HG02885 (cell line): ENCODE results near the gene CCDC18.
A peak's percentile ranks its signal among the peaks of the same experiment; 100 is the strongest.
"Not testable (repeated sequence)": the region's sequence is repeated elsewhere in the genome, so short reads cannot be mapped to it uniquely, and the experiment has no call there.

Experiments used
- ATAC-seq: cut with Tn5 transposase; IDR thresholded peaks from one replicate; pipeline ENCODE4 v1.9.1; 2021; ENCODE audit warnings: mild to moderate bottlenecking; ENCODE audit not compliant: unreplicated experiment, poor library complexity

The CCDC18 gene, protein sequence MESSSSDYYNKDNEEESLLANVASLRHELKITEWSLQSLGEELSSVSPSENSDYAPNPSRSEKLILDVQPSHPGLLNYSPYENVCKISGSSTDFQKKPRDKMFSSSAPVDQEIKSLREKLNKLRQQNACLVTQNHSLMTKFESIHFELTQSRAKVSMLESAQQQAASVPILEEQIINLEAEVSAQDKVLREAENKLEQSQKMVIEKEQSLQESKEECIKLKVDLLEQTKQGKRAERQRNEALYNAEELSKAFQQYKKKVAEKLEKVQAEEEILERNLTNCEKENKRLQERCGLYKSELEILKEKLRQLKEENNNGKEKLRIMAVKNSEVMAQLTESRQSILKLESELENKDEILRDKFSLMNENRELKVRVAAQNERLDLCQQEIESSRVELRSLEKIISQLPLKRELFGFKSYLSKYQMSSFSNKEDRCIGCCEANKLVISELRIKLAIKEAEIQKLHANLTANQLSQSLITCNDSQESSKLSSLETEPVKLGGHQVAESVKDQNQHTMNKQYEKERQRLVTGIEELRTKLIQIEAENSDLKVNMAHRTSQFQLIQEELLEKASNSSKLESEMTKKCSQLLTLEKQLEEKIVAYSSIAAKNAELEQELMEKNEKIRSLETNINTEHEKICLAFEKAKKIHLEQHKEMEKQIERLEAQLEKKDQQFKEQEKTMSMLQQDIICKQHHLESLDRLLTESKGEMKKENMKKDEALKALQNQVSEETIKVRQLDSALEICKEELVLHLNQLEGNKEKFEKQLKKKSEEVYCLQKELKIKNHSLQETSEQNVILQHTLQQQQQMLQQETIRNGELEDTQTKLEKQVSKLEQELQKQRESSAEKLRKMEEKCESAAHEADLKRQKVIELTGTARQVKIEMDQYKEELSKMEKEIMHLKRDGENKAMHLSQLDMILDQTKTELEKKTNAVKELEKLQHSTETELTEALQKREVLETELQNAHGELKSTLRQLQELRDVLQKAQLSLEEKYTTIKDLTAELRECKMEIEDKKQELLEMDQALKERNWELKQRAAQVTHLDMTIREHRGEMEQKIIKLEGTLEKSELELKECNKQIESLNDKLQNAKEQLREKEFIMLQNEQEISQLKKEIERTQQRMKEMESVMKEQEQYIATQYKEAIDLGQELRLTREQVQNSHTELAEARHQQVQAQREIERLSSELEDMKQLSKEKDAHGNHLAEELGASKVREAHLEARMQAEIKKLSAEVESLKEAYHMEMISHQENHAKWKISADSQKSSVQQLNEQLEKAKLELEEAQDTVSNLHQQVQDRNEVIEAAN (N-terminal part only)

DNA sequence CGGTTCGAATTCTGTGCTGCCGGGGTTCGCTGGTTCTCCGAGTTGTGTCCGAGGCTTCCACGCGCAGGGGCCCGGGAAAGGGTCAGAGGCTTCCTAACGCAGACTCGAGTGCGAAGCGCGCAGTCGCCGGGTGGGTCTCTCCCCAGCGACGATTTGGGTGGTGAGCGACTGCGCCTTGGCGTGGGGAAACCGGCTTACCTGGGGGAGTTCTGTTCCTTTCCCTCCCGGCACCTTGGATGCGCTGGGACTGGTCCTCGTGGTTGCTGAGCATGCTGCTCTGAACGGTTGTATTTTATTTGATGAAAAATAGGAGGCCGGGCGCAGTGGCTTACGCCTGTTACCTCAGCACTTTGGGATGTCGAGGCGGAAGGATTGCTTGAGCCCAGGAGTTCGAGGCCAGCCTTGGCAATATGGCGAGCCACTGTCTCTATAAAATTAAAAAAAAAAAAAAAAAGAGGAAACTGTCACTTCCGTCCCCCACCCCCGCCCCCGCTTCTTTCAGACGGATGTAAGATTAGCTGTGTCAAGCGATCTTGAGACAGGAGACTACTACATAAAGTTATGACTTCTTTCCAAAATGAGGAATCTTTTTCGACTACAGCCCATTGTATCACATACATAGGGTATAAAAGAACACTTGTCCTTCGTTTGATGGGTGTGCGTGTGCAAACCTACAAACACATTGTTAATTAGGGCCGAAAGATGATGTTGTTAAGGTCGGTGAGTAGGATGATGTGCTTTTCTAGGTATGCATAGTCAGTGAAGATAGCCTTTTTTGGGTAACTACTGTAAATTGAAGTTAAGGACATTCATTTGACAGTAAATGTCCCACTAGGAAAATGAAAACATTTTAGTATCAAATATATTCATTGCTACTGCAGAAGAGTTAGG, at the start of gene CCDC18:
TSS of gene CCDC18 (plus strand) at position 2 of the 891 bp plus-strand sequence. CDS start 2,638 bp downstream, outside the sequence.
- peak; percentile 7 for ATAC-seq

- ATAC-seq, result no peak
Measured at GRCh38 chr1:93132638-93133037, 47.9 kb upstream of the CCDC18 start.

GRCh38 chr1:93136445-93136844, 44.1 kb upstream of the CCDC18 start:
- ATAC-seq, result no peak

- no peak for ATAC-seq
Measured at GRCh38 chr1:93137604-93138292, 42.8 kb upstream of the CCDC18 start.

DNA sequence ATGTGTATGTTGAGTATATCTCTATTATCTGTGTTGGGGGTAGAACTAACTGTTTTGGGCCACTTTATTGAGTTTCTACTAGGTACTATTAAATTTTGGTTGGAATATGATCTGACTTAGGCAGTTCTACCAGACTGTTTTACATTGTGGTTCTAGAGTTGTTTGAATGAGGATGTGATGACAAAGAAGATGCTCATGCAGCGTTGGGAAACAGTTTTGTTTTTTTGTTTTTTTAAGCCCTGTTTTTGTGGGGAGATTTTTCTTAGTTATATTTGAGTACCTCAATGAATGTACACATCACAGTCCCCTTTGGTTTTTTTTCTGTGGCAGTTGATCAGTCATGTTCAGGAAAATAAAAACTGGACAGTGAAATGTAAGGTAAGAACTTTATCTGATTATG, 40.4 kb upstream of the CCDC18 start:
- no peak for ATAC-seq

DNA sequence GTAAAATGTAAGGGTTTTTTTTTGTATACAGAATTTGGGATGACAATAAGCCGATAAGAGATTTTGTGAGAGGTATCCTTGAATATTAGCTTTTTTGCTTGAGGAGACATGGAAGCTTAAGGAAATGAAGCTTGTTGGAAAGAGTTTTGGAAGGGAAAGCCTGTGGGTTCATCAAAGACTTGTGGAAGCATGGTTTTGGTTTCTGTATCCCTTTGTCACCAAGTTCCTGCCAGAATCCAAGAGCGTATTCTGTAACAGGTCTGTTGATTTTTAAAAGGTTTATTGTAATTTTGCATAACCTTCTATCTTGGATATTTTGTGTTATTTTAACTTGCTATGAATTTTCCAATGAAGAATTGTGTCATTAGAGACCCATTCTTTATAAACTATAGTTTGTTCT, 38.4 kb upstream of the CCDC18 start:
- ATAC-seq, result no peak

DNA sequence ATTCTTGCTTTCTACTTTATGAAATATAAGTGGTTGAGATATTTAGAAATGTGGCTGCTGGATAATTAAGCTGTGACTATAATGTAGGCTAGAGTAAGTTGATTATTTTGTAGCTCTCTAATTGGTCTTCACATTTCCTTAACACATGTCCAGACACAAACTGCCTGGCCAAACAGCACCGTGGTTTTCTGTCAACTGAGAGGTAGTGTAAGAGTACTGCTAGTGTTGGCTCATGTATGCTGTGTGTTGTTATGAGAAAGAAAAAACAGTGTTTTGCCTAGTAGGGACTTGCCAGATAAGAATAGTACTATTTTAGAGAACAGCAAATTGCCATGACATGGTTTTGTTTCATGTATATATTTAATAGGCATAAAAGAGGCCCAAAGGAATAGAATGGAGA, 37.4 kb upstream of the CCDC18 start:
- ATAC-seq, result no peak

DNA sequence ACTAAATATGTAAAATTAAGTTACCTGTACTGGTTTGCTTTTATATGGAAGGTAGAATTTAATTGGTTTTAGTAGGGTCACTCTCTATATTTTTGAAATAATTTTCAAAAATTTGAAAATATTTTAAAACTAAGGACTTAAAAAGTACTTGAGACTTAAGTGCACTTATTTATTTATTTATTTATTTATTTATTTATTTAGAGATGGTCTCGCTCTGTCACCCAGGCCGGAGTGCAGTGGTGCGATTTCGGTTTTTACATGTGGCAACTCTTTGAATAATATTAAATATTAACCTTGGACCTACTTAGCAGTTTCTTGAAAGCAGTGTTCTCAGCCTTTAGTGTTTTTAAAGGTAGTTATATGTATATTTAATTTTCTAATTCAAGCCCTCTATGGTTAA, 36.8 kb upstream of the CCDC18 start:
- no peak for ATAC-seq

DNA sequence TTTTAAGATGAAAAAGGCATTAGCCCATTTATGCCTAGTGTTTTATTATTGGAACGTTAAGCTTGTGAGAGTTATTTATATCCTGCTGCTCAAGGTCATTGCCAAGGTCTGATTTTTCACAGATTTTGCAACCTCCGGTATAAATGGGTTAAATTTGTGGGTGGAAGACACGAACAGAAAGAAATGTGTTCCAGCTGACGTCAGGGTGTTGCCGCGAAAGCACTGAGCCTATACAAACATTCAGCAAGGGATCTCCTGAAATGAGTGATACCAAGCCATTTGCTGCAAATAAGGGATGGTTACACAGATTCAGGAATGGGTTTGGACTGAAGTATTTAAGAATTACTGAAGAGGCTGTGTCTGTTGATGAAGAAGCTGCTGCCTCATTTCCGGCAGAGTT, 32.5 kb upstream of the CCDC18 start:
- no peak for ATAC-seq

DNA sequence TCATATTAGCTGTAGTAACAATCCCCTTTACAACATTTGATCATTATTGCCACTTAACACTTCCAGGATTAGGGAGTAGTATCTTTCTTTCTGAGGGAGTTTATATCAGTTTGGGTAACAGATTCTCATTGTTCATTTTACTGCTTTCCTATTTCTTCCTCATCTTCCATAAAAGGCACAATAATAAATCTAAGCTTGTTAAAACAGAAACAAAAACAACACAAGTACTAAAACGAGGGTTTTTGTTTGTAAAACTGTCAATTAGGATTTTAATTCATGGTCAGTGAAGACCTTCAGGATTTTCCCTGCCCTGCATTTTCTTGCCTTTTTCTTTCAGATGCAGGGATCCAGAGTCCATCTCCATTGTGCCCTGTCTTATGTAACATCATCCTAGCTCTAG, 29.8 kb upstream of the CCDC18 start:
- ATAC-seq, result no peak

DNA sequence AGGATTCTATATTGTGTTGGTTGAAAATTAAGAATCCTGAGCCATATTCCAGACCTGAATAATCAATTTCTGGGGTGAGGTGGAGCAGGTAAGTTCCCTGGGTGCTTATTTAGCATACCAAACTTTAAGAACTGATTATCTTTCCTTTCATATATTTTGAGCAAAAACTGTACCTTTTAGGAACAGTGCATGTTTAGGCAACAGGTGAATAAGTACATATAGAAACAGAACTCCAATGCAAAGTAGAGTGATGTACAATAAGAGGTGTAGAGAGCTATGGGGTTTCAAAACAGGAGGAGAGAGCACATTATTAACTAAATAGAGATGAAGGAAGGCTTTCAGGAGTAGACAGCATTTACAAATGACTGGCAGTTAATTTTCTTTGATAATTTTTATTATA, 29.1 kb upstream of the CCDC18 start:
- ATAC-seq, result no peak

GRCh38 chr1:93152835-93153234, 27.7 kb upstream of the CCDC18 start:
- ATAC-seq, result no peak

DNA sequence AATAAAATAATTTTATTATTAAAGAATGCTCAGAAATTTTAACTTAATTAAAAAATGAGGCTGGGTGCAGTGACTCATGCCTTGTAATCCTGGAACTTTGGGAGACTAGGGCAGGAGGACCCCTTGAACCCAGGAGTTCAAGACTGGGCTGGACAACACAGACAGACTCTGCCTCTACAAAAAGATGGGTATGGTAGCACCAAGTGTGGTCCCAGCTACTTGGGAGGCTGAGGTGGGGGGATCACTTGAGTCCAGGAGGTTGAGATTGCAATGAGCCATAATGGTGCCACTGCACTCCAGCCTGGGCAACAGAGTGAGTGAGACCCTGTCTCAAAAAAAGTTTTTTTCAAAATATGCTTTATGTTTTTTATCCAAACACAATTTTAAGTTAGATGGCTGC, 25.6 kb upstream of the CCDC18 start:
- ATAC-seq, result no peak

DNA sequence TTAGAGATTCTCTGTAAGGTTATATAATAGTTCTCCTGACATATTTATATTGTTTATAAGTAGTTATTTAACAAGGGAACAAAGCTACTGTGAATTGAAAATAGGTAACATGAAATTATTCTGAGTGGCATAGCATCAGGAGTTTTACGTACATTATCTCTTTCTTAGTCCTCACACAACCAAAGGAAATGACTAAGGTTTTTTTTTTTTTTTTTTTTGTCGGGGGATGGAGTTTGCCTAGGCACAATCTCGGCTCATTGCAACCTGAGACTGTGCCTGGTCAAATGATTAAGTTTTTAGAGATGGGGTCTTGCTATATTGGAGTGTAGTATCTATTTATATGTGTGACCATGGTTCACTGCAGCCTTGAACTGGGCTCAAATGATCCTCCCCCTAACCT, 25.2 kb upstream of the CCDC18 start:
- no peak for ATAC-seq

DNA sequence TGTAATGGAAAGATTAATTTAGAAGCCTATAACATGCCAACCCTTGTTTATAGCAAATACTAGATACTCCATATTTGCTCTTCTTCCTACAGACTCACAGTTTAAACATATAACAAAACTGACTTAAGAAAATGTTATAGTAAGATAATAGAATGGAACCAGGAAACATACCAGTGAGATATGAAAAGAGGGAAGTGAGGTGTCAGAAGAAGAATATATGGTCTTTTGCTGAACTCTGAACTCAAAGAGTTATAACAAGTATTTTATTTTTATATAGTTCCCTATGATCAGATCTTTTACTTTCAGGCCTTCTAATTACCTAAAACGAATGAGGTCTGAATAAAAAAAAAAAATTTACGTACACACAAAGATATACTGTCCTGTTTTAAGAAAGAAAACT, 21.2 kb upstream of the CCDC18 start:
- no peak for ATAC-seq

DNA sequence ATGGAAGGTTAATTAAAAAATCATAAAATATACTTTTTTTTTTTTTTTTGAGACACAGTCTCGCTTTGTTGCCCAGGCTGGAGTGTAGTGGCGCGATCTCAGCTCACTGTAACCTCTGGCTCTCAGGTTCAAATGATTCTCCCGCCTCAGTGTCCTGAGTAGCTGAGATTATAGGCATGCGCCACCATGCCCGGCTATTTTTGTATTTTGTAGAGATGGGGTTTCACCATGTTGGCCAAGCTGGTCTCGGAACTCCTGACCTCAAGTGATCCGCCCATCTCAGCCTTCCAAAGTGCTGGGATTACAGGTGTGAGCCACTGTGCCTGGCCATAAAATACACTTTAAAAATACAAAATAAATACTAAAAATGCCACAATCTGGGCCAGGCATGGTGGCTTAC, 17.2 kb upstream of the CCDC18 start:
- ATAC-seq, result not testable (repeated sequence)

GRCh38 chr1:93164816-93165215, 15.7 kb upstream of the CCDC18 start:
- ATAC-seq, result no peak

DNA sequence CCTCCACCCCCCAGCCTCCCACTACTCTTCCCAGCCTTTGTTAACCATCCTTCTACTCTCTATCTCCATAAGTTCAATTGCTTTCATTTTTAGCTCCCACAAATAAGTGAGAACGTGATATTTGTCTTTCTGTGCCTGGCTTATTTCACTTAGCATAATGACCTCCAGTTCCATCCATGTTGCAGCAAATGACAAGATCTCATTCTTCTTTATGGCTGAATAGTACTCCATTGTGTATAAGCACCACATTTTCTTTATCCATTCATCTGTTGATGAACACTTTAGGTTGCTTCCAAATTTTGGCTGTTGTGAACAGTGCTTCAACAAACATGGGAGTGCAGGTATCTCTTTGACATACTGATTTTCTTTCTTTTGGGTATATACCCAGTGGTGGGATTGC, 14.6 kb upstream of the CCDC18 start:
- not testable (repeated sequence) for ATAC-seq

GRCh38 chr1:93167006-93167405, 13.5 kb upstream of the CCDC18 start:
- ATAC-seq, result no peak
